Measurements from ENCODE around the gene DRD2. TPM values are rescaled to one million over a fixed set of nuclear protein-coding genes. Genes with fewer than 3 reads are reported as not detected.

DRD2 gene
- total and polyA plus RNA-seq, 9 donors: 0.02 to 1.0 (median 0.25) TPM; not detected in 2

- Histone ChIP-seq H3K27ac (no peak overlapping the region), H3K27me3 (no peaks in the 10 kb centered on the region), H3K9me3 (no peaks in the 10 kb centered on the region), H3K36me3 (no peaks in the 10 kb centered on the region), H3K4me3 (no peak overlapping the region), H3K4me1 (ENCODE audit: insufficient read depth) (no peaks in the 10 kb centered on the region)
- TF ChIP-seq CTCF (IDR thresholded peaks at IDR 0.05): no peak
- TF ChIP-seq POLR2A (IDR thresholded peaks at IDR 0.05): no peak
- TF ChIP-seq EP300 (IDR thresholded peaks at IDR 0.05): no peak
- intact Hi-C loops (cut with DNase I): no loop called here
- 28 to 31% (median 29%) methylated on average over 7 of the region's 7 CpGs for WGBS, 3 donors
- DNase-seq: no peak
These were observed 30.6 kb downstream of the DRD2 start for GRCh38 chr11:113444502-113445123.

- intact Hi-C loops (cut with DNase I): no loop called here
- DNase-seq: no peak
- TF ChIP-seq EP300 (IDR thresholded peaks at IDR 0.05): no peak
- no peak for TF ChIP-seq CTCF (IDR thresholded peaks at IDR 0.05)
- TF ChIP-seq POLR2A (IDR thresholded peaks at IDR 0.05): no peak
- Histone ChIP-seq H3K27me3 (no peaks in the 10 kb centered on the region), H3K4me1 (ENCODE audit: insufficient read depth) (peaks cover 2% of the 10 kb centered on the region), H3K9me3 (no peaks in the 10 kb centered on the region), H3K4me3 (no peak overlapping the region), H3K27ac (no peak overlapping the region), H3K36me3 (no peaks in the 10 kb centered on the region)
- WGBS, 3 donors: 91 to 94% (median 93%) methylated on average over 2 of the region's 2 CpGs
These were observed 34.4 kb downstream of the DRD2 start for GRCh38 chr11:113440816-113441215.

GRCh38 chr11:113436672-113437252 is 38.4 kb downstream of the DRD2 start:
- WGBS, 3 donors: 77 to 78% (median 78%) methylated on average over 6 of the region's 6 CpGs
- Histone ChIP-seq H3K27me3 (no peaks in the 10 kb centered on the region), H3K4me3 (no peak overlapping the region), H3K27ac (no peak overlapping the region), H3K36me3 (no peaks in the 10 kb centered on the region), H3K4me1 (ENCODE audit: insufficient read depth) (peaks cover 2% of the 10 kb centered on the region), H3K9me3 (no peaks in the 10 kb centered on the region)
- TF ChIP-seq CTCF (IDR thresholded peaks at IDR 0.05) (no peak), POLR2A (IDR thresholded peaks at IDR 0.05) (no peak), EP300 (IDR thresholded peaks at IDR 0.05) (no peak)
- intact Hi-C loops (cut with DNase I): no loop called here
- no peak for DNase-seq

- WGBS, 3 donors: 64 to 80% (median 70%) methylated on average over 7 to 8 of the region's 8 CpGs
- Histone ChIP-seq H3K4me1 (ENCODE audit: insufficient read depth) (peaks cover 2% of the 10 kb centered on the region), H3K27ac (no peak overlapping the region), H3K9me3 (no peaks in the 10 kb centered on the region), H3K27me3 (no peaks in the 10 kb centered on the region), H3K4me3 (no peak overlapping the region), H3K36me3 (no peaks in the 10 kb centered on the region)
- no peak for DNase-seq
- intact Hi-C loops (cut with DNase I): no loop called here
- no peak for TF ChIP-seq EP300 (IDR thresholded peaks at IDR 0.05)
- no peak for TF ChIP-seq POLR2A (IDR thresholded peaks at IDR 0.05)
- TF ChIP-seq CTCF (IDR thresholded peaks at IDR 0.05): no peak
These were observed 39.8 kb downstream of the DRD2 start for GRCh38 chr11:113435190-113435968.
